ENCODE results near the gene GLIPR1L2. TPM values are rescaled to one million over a fixed set of nuclear protein-coding genes. Genes with fewer than 3 reads are reported as not detected.

GLIPR1L2 gene
- polyA plus RNA-seq, 4 donors, result 2.6 to 3.6 (median 3.2) TPM

- DNase-seq (ENCODE audit: low read depth in 4 of 4, low spot score in 3 of 4), result no peak
Measured at GRCh38 chr12:75471902-75472890, 81.3 kb downstream of the GLIPR1L2 start.

DNA sequence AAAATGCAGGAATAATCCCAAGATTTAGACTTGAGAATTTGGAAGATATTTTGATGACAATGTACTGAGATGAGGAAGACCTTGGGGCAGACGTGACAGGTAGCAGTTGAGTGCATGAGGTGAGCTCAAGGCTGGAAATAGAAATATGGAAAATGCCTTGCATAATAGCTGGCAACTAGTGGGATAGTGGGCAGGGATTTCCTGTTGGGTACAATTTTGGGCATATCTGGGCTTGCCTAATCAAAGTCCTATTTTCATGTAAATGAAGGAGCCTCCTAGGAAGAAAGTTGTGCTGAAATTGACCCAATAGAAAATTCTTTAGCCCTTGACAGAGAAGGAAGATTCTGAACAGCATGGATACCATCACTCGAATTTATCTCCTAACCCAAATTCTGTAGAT, 83.2 kb downstream of the GLIPR1L2 start:
- DNase-seq (ENCODE audit: low read depth in 4 of 4, low spot score in 3 of 4), result no peak

DNA sequence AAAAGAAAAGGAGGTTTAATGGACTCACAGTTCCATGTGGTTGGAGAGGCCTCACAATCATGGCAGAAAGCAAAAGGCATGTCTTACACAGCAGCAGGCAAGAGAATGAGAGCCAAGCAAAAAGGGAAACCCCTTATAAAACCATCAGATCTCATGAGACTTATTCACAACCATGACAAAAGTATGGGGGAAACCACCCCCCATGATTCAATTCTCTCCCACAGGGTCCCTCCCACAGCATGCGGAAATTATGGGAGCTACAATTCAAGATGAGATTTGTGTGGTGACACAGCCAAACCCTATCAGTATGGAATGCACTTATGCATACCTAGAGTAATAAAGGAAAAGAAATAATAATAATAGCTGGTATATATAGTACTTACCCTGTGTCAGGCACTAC, 85.2 kb downstream of the GLIPR1L2 start:
- DNase-seq (ENCODE audit: low read depth in 4 of 4, low spot score in 3 of 4), result no peak

DNA sequence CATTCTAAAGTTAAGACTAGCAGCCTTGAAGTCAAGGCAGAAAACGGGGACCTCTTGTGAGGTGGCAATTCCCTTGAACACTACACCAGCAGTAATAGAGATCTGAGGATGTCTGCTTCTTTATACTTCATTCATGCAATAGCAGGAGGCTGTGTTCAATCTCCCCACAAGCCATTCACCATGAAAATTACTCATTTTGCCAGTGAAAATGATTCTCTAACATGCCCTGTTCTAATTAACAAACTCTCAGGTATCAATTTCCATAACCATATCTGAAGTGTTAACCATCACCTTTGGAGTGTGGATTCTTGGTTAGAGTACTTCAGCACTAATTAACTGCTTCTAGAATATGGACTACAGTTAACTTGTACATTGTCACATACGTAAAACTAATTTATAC, 86.2 kb downstream of the GLIPR1L2 start:
- no peak for DNase-seq (ENCODE audit: low read depth in 4 of 4, low spot score in 3 of 4)

DNA sequence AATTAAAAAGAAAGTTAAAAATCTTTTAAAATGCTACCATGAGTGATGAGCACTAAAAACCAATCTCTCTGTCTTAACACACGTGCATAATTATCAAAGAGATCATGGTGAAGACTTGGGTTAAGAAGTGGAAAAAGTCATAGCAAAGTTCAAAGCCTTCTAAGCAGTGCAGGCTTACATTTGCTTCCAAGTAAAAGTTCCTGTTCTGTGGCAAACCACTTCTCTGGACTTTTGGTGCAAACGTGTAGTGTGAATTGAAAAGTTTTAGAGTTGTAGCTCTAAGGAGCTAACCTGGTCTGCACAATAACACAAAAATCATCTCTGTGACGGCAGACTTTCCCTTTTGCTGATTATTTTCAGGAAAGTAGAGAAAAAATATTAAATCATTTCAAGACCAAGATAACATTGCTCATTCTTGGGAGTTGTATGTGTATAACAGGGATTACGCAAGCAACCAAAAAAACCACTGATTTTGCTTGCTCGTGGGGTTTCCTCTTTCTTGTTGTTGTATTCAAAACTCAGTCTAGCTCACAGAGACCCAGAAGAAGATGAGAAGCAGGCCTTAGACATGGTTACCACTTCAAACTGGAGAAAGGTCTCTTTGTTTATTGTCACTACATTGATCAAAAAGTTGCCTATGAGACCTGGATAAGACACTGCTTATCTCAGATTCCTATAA, 87.4 kb downstream of the GLIPR1L2 start:
- no peak for DNase-seq (ENCODE audit: low read depth in 4 of 4, low spot score in 3 of 4)

GRCh38 chr12:75479963-75480461, 89.1 kb downstream of the GLIPR1L2 start:
- DNase-seq (ENCODE audit: low read depth in 4 of 4, low spot score in 3 of 4), result no peak

DNA sequence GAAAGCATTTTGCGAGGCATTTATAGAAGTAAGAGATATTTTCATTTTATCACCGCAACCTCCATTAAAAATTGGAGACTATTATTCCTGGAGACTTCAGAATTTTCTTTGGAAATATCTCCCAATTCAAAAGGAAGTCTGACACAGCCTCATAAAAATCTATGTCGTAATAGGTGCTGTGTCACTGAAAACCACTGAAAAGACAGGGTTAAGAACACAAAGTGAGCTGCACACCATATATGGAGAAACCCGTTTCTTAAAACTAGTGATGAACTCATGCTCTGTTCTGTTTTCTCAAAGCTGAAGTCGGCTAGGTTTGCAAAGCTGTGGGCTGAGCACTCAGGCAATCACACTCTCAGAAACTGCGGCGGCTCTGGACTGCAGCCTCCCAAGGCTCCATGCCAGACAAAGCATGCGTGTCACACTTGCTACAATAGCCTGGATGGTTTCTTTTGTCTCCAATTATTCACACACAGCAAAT, 89.6 kb downstream of the GLIPR1L2 start, which contains the start of gene GLIPR1:
GLIPR1 (plus strand) TSS at position 287 of the 481 bp plus-strand sequence; CDS start at position 413, 126 bp downstream.
- DNase-seq (ENCODE audit: low read depth in 4 of 4, low spot score in 3 of 4), result peak in 2 of 4 donors; percentile 12 to 42

DNA sequence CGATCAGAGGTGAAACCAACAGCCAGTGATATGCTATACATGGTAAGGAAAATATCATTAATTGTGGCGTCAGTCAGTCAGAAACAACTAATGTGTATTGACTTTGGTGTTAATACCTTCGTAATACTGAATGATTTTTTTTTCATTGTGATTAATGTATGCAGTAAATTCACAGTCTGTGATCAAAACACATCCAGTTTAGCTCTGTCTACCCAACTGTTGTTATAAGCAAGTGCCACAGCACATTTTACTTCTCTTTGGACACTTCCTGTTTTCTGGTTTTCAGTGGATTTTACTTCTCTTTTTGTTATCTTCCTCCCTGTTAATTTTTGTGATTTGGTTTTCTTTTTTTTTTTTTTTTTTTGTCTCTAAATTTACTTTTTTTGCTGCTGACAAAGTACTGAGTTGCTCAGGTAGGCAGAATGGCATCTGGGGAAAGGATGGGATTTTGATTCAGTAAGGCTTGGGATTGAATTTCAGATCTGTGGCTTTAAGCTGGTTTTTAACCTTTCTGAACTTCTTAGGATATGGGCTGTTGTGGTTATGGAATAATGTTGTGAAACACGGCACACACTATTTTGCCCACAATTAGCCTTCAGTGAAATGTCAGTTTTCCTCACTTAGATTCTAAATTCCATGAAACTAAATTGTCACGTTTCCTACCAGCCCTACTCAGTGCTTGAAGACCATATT, 90.3 kb downstream of the GLIPR1L2 start:
- DNase-seq (ENCODE audit: low read depth in 4 of 4, low spot score in 3 of 4), result no peak

DNA sequence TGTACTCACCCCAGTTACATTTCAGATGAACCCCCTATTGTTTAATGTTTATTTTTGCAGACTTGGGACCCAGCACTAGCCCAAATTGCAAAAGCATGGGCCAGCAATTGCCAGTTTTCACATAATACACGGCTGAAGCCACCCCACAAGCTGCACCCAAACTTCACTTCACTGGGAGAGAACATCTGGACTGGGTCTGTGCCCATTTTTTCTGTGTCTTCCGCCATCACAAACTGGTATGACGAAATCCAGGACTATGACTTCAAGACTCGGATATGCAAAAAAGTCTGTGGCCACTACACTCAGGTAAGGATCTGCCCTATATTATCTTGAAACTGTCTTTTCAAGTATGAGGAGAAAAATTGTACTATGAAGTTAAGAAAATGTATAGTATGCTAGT, 90.9 kb downstream of the GLIPR1L2 start:
- DNase-seq (ENCODE audit: low read depth in 4 of 4, low spot score in 3 of 4), result no peak

Other genes starting within 250 kb of the GLIPR1L2 start
- 1 to 10 TPM in 1 of 4 donors, under 1 TPM in 3; 0.57 to 1.2 (median 0.70) TPM for gene KCNC2, start 181.2 kb upstream of the GLIPR1L2 start, polyA plus RNA-seq (ENCODE audit: insufficient read length in 4 of 4)
- gene CAPS2, start 60.8 kb upstream of the GLIPR1L2 start, polyA plus RNA-seq (ENCODE audit: insufficient read length in 4 of 4), result 1 to 10 TPM; 7.1 to 8.3 (median 8.0) TPM
- gene GLIPR1L1, start 56.4 kb upstream of the GLIPR1L2 start, polyA plus RNA-seq (ENCODE audit: insufficient read length in 4 of 4), result under 1 TPM in 3 of 4 donors, not detected in 1; 0.33 to 0.85 (median 0.70) TPM
- gene GLIPR1, start 89.7 kb downstream of the GLIPR1L2 start, polyA plus RNA-seq (ENCODE audit: insufficient read length in 4 of 4), result 10 to 100 TPM; 12.4 to 55.8 (median 18.7) TPM
- 100 to 1,000 TPM in 1 of 4 donors, 10 to 100 TPM in 3; 82.1 to 111 (median 83.6) TPM for gene KRR1, start 120.5 kb downstream of the GLIPR1L2 start, polyA plus RNA-seq (ENCODE audit: insufficient read length in 4 of 4)